KOPT-K1 (cell line): ENCODE data around the gene CCDC74B.
"Not testable (repeated sequence)": the region's sequence is repeated elsewhere in the genome, so short reads cannot be mapped to it uniquely, and the experiment has no call there.

Source experiments
- H3K27ac ChIP-seq: fragments of 200-600 bp; sonication (generic); 2 replicates; pipeline ENCODE4 v1.5.1; 2016; ENCODE audit warnings: antibody characterized with exemption, mild to moderate bottlenecking, low read depth, low read length; ENCODE audit not compliant: poor library complexity, severe bottlenecking
- H3K36me3 ChIP-seq: fragments of 200-600 bp; sonication (generic); 2 replicates; pipeline ENCODE4 v1.5.1; 2017; ENCODE audit warnings: antibody characterized with exemption, mild to moderate bottlenecking, low read length, moderate library complexity; ENCODE audit not compliant: insufficient read depth
- H3K9me3 ChIP-seq: fragments of 200-600 bp; sonication (generic); 2 replicates; pipeline ENCODE4 v1.5.1; 2017; ENCODE audit warnings: antibody characterized with exemption, low read length, mild to moderate bottlenecking; ENCODE audit not compliant: insufficient read depth, poor library complexity, severe bottlenecking

Gene CCDC74B

GRCh38 chr2:130102597-130103363 lies 42.1 kb downstream of the CCDC74B start:
- not testable (repeated sequence) for H3K9me3 ChIP-seq, H3K27ac ChIP-seq, H3K36me3 ChIP-seq
